NT2/D1 (cell line): Measurements from ENCODE around the gene SLC52A3.

Experiments used
- SUZ12 ChIP-seq: IDR thresholded peaks from 2 replicates; pipeline ENCODE4 v1.6.1; 2011; ENCODE audit not compliant: insufficient read length, insufficient read depth; ENCODE audit errors: extremely low read depth
- YY1 ChIP-seq: IDR thresholded peaks from 2 replicates; pipeline ENCODE4 v1.6.1; 2011; ENCODE audit not compliant: insufficient read length, insufficient read depth
- ZNF274 ChIP-seq: IDR thresholded peaks from 2 replicates; pipeline ENCODE4 v1.6.1; 2011; ENCODE audit warnings: mild to moderate bottlenecking, low read depth, low read length

GRCh38 chr20:779771-780170 lies 11.5 kb upstream of the SLC52A3 start:
- TF ChIP-seq ZNF274 (no peak), YY1 (no peak), SUZ12 (no peak)
